Activated naive CD4-positive, alpha-beta T cell treated with anti-CD3 and anti-CD28 coated beads, Interleukin-2, amount 50 U/mL, for 24 hours (primary cell): ENCODE data around the gene METTL1.
A peak's percentile ranks its signal among the peaks of the same experiment; 100 is the strongest.

Source experiments
- H3K27ac Mint-ChIP-seq: one replicate; pipeline ENCODE4 v1.8.0; 2021; ENCODE audit warnings: mild to moderate bottlenecking, mixed read lengths
- H3K27me3 Mint-ChIP-seq: one replicate; pipeline ENCODE4 v1.8.0; 2021; ENCODE audit warnings: mixed read lengths
- H3K36me3 Mint-ChIP-seq: one replicate; pipeline ENCODE4 v1.8.0; 2021; ENCODE audit warnings: mixed read lengths
- H3K4me1 Mint-ChIP-seq: one replicate; pipeline ENCODE4 v1.8.0; 2021; ENCODE audit warnings: mixed read lengths
- H3K4me3 Mint-ChIP-seq: one replicate; pipeline ENCODE4 v1.8.0; 2021; ENCODE audit warnings: mild to moderate bottlenecking, mixed read lengths
- H3K9me3 Mint-ChIP-seq: one replicate; pipeline ENCODE4 v1.8.0; 2021; ENCODE audit warnings: mixed read lengths

METTL1 gene

DNA sequence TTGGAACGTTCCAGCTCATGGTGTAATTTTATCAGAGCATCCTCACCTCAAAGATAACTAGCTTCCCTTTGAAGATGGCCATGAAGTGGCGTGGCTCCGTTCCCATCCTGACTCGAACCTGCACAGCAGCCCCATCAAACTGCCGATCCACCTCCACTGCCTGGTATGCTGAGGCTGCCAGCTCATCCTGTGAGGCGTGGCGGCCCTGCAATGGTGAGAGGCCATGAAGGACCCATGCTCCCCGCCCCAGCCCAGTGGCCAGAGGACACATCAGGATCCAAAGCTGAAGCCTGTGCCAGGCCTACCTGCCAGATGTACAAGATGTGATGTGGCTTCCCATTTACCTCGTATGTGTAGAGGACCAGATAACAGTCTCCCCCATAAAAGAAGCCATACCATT lies 35.4 kb upstream of the METTL1 start:
- no peak overlapping the region for H3K4me3 Mint-ChIP-seq
- no peak overlapping the region for H3K27ac Mint-ChIP-seq
- H3K4me1 Mint-ChIP-seq, result no peaks in the 10 kb centered on the region
- peaks cover 6% of the 10 kb centered on the region for H3K36me3 Mint-ChIP-seq
- no peaks in the 10 kb centered on the region for H3K9me3 Mint-ChIP-seq
- H3K27me3 Mint-ChIP-seq, result no peaks in the 10 kb centered on the region

DNA sequence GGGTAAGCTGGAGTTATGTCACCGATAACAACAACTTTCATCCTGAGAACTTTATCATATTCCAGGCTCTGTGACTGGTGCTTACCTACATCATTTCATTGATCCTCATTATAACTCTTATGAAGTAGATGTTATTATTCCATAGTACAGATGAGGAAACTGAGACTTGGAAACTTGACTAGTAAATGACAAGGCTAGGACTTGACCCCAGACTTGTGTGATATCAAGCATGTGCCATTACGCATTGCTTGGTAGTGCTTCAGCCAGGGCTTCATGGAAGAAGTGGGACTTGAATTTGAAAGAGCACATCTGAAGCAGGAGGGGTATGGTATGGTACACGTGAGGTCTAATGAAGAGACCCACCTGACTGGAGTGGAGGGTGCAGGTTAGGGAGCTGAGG lies 34.8 kb upstream of the METTL1 start:
- no peak overlapping the region for H3K27ac Mint-ChIP-seq
- no peaks in the 10 kb centered on the region for H3K4me1 Mint-ChIP-seq
- no peaks in the 10 kb centered on the region for H3K27me3 Mint-ChIP-seq
- no peaks in the 10 kb centered on the region for H3K9me3 Mint-ChIP-seq
- H3K4me3 Mint-ChIP-seq, result no peak overlapping the region
- peaks cover 4% of the 10 kb centered on the region for H3K36me3 Mint-ChIP-seq

DNA sequence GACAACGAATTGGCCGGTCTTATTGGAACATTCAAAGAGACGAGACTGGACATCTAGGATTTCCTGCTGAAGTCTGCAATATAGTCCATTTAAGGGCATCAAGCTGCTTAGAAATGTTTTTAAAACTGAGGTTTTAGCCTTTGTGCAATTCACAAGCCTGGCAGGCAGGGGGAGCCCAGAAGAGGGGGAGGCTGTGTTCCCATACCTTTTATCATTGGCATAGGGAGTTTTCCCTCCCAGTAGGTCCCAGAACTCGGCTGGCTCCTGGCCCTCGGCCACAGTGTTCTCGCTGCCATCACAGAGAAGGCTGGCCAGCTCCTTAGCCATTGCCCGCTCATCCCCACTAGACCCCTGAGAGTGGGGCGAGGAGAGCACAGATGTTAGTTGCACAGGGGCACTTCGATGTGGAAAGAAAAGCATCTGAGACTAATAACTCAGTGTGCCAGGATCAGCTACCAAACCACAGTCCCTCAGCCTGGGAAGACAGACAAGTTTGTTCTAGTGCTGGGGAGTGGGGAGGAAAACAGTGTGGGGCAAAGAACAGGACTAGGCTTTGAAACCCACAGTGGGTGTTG lies 31.5 kb upstream of the METTL1 start:
- Mint-ChIP-seq H3K27me3 (no peaks in the 10 kb centered on the region), H3K4me1 (no peaks in the 10 kb centered on the region), H3K36me3 (peaks cover 1% of the 10 kb centered on the region), H3K27ac (no peak overlapping the region), H3K4me3 (no peak overlapping the region), H3K9me3 (no peaks in the 10 kb centered on the region)

DNA sequence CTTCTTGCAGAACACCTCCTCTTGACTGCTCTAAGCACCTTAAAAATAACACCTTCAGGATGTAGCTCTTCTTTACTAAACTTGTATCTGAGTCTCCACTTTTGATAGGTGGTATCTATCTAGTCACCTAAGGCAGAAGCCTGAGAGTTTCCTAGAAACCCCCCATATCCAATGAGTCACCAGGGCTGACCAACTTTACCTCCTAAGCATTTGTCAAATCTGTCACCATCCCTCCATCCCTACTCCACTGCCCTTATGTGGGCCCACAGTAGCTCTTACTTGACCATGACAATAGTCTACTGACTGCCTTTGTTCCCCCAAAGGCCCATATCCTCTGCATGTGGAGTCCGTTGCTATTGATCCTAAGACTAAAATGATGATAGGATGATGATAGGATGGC lies 30.7 kb upstream of the METTL1 start:
- no peaks in the 10 kb centered on the region for H3K27me3 Mint-ChIP-seq
- peaks cover 1% of the 10 kb centered on the region for H3K36me3 Mint-ChIP-seq

DNA sequence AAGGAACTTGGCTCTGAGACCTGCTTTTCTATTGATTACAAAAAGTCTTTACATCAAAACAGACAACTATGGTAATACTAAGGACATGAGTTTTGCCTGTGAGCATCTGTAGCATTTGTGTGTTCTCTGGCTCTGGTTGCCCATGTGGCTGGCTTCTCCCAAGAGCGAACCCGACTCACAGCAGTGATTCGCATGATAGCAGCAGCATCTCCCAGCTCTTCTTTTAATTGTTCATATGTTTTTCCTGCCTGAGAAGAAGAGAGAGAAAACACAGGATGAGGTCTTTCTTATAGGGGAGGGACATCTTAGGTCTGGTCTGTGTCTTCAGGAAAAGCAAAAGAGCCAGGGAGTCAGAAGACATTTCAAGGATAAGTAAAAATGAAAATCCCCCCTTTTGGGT lies 29.1 kb upstream of the METTL1 start:
- H3K27me3 Mint-ChIP-seq, result no peaks in the 10 kb centered on the region
- no peak overlapping the region for H3K4me3 Mint-ChIP-seq
- H3K36me3 Mint-ChIP-seq, result peaks cover 5% of the 10 kb centered on the region
- no peaks in the 10 kb centered on the region for H3K9me3 Mint-ChIP-seq
- H3K27ac Mint-ChIP-seq, result no peak overlapping the region
- no peaks in the 10 kb centered on the region for H3K4me1 Mint-ChIP-seq

More for the DNA sequence above, 30.7 kb upstream of the METTL1 start:
- no peaks in the 10 kb centered on the region for H3K9me3 Mint-ChIP-seq
- H3K4me3 Mint-ChIP-seq, result no peak overlapping the region
- H3K27ac Mint-ChIP-seq, result peak overlapping the region; percentile 19
- no peaks in the 10 kb centered on the region for H3K4me1 Mint-ChIP-seq

DNA sequence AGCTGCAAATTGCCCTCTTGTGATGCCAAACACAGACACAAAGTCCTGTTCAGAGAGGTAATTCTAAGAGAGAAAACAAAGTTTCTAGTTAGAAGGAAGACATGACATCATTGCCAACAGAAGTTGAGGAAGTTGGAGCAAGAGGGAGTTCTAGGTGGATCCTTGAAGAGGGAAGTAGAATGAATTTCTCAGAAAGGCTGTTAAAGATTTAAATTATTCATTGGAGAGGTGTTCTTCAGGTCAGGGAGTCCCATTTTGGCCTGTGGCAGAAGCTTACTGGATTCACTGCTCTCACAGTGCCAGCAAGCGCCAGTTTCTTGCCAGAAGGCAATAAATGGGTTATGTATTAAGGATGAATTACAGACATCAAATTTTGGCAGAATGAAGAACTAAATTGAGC lies 26.0 kb upstream of the METTL1 start:
- H3K4me3 Mint-ChIP-seq, result no peak overlapping the region

DNA sequence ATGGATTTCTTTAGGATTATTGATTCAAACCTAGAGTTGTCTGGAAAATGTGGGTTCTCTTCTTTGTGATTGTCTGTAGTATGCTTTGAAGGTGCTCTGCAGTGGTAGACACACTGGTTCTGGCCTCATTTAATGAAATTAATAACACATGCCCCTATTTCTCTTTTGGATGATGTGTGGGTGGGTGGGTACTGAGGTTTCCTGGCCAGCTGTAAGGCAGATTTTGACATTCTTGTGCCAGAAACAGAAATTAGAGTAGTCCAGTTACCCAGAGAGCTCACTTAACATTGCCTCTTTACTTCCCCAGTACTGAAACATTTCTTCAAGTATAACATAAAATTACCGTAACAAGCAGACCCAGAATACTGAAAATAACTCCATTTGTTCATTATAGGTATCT lies 25.1 kb upstream of the METTL1 start:
- Mint-ChIP-seq H3K4me3 (no peak overlapping the region), H3K27ac (no peak overlapping the region), H3K9me3 (no peaks in the 10 kb centered on the region), H3K36me3 (peaks cover 7% of the 10 kb centered on the region), H3K27me3 (no peaks in the 10 kb centered on the region), H3K4me1 (peaks cover 14% of the 10 kb centered on the region)

More for the DNA sequence above, 26.0 kb upstream of the METTL1 start:
- H3K27me3 Mint-ChIP-seq, result no peaks in the 10 kb centered on the region
- H3K4me1 Mint-ChIP-seq, result peaks cover 12% of the 10 kb centered on the region
- peak overlapping the region; percentile 10 for H3K27ac Mint-ChIP-seq
- no peaks in the 10 kb centered on the region for H3K9me3 Mint-ChIP-seq
- H3K36me3 Mint-ChIP-seq, result peaks cover 9% of the 10 kb centered on the region

DNA sequence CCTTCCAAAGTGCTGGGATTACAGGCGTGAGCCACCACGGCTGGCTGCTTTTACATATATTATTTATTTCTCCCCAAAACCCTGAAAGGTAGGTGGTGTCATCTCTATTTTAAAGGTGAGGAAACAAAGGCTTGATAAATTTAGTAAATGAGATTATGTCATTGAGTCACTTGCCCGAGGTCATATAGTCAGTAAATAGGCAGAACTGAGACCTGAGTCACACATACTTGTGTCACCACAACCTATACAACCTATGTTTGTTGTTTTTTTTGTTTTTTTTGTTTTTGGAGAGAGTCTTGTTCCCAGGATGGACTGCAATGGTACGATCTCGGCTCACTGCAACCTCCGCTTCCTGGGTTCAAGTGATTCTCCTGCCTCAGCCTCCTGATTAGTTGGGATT lies 23.4 kb upstream of the METTL1 start:
- no peaks in the 10 kb centered on the region for H3K9me3 Mint-ChIP-seq
- H3K4me3 Mint-ChIP-seq, result no peak overlapping the region
- peaks cover 19% of the 10 kb centered on the region for H3K4me1 Mint-ChIP-seq
- peaks cover 10% of the 10 kb centered on the region for H3K36me3 Mint-ChIP-seq
- no peaks in the 10 kb centered on the region for H3K27me3 Mint-ChIP-seq
- H3K27ac Mint-ChIP-seq, result no peak overlapping the region

DNA sequence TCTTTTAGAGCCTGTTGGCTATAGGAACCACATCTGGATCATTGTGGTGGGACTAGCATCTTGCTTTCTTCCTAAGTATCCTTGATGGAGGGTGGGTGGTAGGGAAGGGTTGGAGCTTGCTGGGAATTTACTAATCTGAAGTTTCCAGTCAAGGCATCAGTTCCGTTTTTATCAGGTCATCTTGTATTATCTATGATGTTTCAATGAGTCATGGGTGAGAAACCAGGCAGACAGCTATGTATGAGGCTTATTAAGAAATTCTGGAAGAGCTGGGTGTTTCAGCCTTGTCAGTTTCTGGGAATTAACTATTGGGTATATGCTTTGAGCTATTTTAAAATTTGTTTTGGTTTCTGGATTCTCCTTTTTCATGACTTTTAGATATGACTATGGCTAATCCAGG lies 22.0 kb upstream of the METTL1 start:
- Mint-ChIP-seq H3K36me3 (peaks cover 10% of the 10 kb centered on the region), H3K4me3 (no peak overlapping the region), H3K27me3 (no peaks in the 10 kb centered on the region), H3K27ac (no peak overlapping the region), H3K4me1 (peaks cover 19% of the 10 kb centered on the region), H3K9me3 (no peaks in the 10 kb centered on the region)

DNA sequence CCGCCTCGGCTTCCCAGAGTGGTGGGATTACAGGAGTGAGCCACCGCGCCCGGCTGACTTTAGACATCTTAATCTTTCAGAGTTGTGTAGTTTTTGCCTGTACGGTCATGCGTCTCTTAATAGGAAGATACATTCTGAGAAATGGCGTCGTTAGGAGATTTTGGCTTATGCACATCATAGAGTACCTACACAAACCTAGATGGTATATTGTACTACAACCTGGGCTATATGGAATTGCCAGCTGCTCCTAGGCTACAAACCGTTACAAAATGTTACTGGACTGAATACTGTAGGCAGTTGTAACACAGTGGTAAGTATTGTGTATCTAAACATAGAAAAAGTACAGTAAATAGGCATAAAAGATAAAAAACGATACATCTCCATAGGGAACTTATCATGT lies 12.0 kb upstream of the METTL1 start:
- Mint-ChIP-seq H3K4me3 (peak overlapping the region; percentile 76), H3K4me1 (peaks cover 54% of the 10 kb centered on the region), H3K9me3 (no peaks in the 10 kb centered on the region), H3K27me3 (no peaks in the 10 kb centered on the region), H3K27ac (peak overlapping the region; percentile 67), H3K36me3 (peaks cover 20% of the 10 kb centered on the region)

DNA sequence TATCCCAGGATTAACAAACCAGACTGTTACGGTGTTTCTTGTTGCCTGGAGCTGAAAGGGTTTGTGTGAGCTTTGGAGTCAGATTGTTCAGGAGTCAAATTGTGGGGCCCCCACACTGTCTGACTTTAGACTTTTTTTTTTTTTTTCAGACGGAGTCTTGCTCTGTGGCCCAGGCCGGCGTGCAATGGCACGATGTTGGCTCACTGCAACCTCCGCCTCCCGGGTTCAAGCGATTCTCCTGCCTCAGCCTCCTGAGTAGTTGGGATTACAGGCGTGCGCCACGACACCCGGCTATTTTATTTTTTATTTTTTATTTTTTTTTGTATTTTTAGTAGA lies 11.5 kb upstream of the METTL1 start:
- peaks cover 18% of the 10 kb centered on the region for H3K36me3 Mint-ChIP-seq
- H3K9me3 Mint-ChIP-seq, result no peaks in the 10 kb centered on the region
- H3K27ac Mint-ChIP-seq, result no peak overlapping the region
- no peaks in the 10 kb centered on the region for H3K27me3 Mint-ChIP-seq
- H3K4me1 Mint-ChIP-seq, result peaks cover 54% of the 10 kb centered on the region
- peak overlapping the region; percentile 99 for H3K4me3 Mint-ChIP-seq

DNA sequence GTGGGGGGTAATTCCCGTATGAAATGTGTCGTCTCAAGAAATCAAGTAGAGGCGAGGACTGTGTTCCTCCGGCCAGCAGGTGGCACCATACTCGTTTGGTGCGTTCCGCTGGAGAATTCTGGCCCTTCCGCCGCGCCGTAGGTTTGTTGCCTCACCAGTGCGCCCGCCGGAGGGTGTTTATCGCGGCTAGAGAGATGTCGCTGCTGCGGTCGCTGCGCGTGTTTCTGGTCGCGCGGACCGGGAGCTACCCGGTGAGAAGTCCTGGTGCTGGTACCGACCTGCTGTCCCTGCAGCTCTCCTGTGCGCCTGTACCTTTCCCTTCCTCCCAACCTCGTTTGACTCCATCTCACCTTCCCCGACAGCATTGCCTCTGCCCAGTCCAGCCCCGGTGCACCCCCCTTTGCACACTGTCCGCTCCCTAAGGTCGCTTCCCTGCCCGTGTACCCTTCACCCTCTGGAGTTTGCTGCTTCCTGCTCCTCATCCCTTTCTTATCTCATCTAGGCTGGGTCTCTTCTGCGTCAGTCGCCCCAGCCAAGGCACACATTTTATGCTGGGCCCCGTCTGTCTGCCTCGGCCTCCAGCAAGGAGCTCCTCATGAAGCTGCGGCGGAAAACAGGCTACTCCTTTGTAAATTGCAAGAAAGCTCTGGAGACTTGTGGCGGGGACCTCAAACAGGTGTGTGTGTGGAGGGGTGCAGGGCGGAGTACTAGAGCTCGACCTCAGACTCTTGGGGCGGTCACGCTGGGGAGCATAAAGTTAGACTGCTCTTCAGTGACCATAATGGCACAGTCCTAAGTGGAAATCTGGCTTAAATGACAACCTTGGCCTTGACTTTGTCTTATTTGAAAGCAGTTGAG lies 10.9 kb upstream of the METTL1 start, which contains the start of gene TSFM:
Gene TSFM, plus strand, starts transcription at position 180 of the 858 bp plus-strand sequence. Its CDS starts 15 bp downstream, at position 195.
- Mint-ChIP-seq H3K27me3 (no peaks in the 10 kb centered on the region), H3K36me3 (peaks cover 17% of the 10 kb centered on the region), H3K4me1 (peaks cover 54% of the 10 kb centered on the region), H3K4me3 (peak within 1 kb of the TSS; percentile 99), H3K9me3 (no peaks in the 10 kb centered on the region), H3K27ac (peak within 1 kb of the TSS; percentile 99)

DNA sequence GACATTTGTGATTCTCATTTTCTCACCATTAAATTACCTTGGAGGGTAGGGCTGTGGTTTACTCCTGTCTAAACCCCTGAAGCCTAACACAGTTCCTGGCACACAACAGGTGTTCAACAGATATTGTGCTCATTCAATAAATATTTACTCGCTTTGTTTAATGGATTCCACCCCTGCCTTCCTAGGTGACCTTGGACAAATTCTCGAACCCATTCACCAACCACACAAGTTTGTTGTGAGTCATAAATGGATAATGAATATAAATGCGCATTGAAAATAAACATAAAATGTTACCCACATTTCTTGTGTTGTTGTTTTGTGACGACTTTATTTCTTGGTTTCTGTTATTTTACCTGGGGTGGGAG lies 10.3 kb upstream of the METTL1 start:
- Mint-ChIP-seq H3K27me3 (no peaks in the 10 kb centered on the region), H3K9me3 (no peaks in the 10 kb centered on the region), H3K36me3 (peaks cover 16% of the 10 kb centered on the region), H3K4me3 (peak overlapping the region; percentile 99), H3K4me1 (peaks cover 54% of the 10 kb centered on the region), H3K27ac (peak overlapping the region; percentile 99)

DNA sequence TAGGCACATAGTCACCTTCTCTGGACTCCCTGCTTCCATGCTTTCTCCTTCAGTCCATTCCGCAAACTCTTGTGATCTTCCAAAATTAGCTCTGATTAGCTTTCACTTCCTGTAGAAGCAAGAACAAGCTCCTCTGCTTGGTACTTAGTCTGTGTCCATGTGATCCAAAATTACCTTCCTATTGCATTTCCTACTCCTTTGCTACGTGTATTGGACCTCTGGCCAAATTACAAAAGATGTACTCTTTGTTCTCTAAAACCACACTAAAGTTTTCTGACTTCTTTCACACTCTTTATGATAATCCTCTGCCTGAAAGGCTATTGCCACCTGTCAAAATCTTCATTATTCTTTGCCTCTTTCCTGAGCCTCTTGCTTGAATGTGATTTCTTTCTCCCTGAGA lies 9.9 kb upstream of the METTL1 start:
- H3K27ac Mint-ChIP-seq, result peak overlapping the region; percentile 99
- H3K4me3 Mint-ChIP-seq, result peak overlapping the region; percentile 99
- no peaks in the 10 kb centered on the region for H3K27me3 Mint-ChIP-seq
- H3K36me3 Mint-ChIP-seq, result peaks cover 14% of the 10 kb centered on the region
- no peaks in the 10 kb centered on the region for H3K9me3 Mint-ChIP-seq
- peaks cover 54% of the 10 kb centered on the region for H3K4me1 Mint-ChIP-seq

DNA sequence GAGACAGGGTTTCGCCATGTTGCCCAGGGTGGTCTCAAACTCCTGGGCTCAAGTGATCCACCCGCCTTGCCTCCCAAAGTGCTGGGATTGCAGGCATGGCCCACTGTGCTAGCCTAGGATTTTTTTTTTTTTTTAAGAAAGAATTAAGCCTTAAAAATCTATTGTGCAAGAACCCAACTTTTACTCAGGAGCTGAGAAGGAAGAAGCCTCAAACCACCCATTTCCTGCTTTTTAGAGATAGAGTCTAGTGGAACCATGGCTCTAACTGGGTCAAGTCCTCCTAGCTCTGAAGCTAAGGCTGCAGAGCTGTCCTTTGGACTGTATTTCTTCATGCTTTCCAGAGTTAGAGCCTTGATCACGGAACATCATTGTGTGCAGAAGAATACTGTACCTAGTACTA lies 9.3 kb upstream of the METTL1 start:
- Mint-ChIP-seq H3K27ac (peak overlapping the region; percentile 99), H3K9me3 (no peaks in the 10 kb centered on the region), H3K4me1 (peaks cover 49% of the 10 kb centered on the region), H3K36me3 (peaks cover 10% of the 10 kb centered on the region), H3K27me3 (no peaks in the 10 kb centered on the region), H3K4me3 (no peak overlapping the region)

DNA sequence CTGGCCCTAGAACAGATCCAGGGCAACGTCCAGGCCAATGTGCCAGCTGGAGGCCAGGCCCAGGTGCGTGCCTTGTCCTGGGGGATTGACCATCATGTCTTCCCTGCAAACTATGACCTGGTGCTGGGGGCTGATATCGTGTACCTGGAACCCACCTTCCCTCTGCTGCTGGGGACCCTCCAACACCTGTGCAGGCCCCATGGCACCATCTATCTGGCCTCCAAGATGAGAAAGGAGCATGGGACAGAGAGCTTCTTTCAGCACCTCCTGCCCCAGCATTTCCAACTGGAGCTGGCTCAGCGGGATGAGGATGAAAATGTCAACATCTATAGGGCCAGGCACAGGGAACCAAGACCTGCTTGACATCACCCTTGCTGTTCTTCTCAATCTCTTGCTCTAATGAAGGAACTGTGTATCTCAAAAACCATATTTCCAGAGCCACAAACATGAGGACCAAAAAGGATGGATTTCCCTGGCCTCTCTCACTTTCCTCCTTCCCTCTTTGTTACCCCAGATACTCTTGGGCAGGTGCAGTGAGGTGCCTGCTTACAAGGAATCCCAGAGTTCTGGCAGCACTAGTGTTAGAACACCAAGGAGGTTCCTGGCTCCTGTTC lies 8.5 kb upstream of the METTL1 start:
- Mint-ChIP-seq H3K27me3 (no peaks in the 10 kb centered on the region), H3K4me1 (peaks cover 45% of the 10 kb centered on the region), H3K9me3 (no peaks in the 10 kb centered on the region), H3K4me3 (no peak overlapping the region), H3K36me3 (peaks cover 9% of the 10 kb centered on the region), H3K27ac (peak overlapping the region; percentile 80)
